Embryonic facial prominence (tissue), 1 donor: ENCODE results near the gene RBM8A.
"Not testable (repeated sequence)": the region's sequence is repeated elsewhere in the genome, so short reads cannot be mapped to it uniquely, and the experiment has no call there.

Experiments
- DNase-seq: peaks from one replicate; pipeline ENCODE4 v3.0.0-alpha.2; 2016; ENCODE audit errors: extremely low spot score

The RBM8A gene

GRCh38 chr1:145956781-145957442 lies 29.6 kb upstream of the RBM8A start:
- DNase-seq, result no peak

GRCh38 chr1:145956361-145956760 lies 29.1 kb upstream of the RBM8A start:
- no peak for DNase-seq

GRCh38 chr1:145955436-145955835 lies 28.2 kb upstream of the RBM8A start:
- no peak for DNase-seq

GRCh38 chr1:145953861-145954260 lies 26.6 kb upstream of the RBM8A start:
- no peak for DNase-seq

- no peak for DNase-seq
Observed at GRCh38 chr1:145952903-145953302, 25.6 kb upstream of the RBM8A start.

- DNase-seq, result no peak
Observed at GRCh38 chr1:145951526-145951925, 24.2 kb upstream of the RBM8A start.

- DNase-seq, result no peak
Observed at GRCh38 chr1:145949219-145949618, 21.9 kb upstream of the RBM8A start.

GRCh38 chr1:145947551-145947950 lies 20.3 kb upstream of the RBM8A start:
- DNase-seq, result no peak

GRCh38 chr1:145946477-145946986 lies 19.2 kb upstream of the RBM8A start:
- DNase-seq, result no peak

- no peak for DNase-seq
Observed at GRCh38 chr1:145944532-145944931, 17.2 kb upstream of the RBM8A start.

GRCh38 chr1:145942871-145943270 lies 15.6 kb upstream of the RBM8A start:
- DNase-seq, result no peak

- DNase-seq, result no peak
Observed at GRCh38 chr1:145942405-145942804, 15.1 kb upstream of the RBM8A start.

- DNase-seq, result no peak
Observed at GRCh38 chr1:145937436-145937835, 10.2 kb upstream of the RBM8A start.

GRCh38 chr1:145936247-145936646 lies 9.0 kb upstream of the RBM8A start:
- DNase-seq, result no peak

- no peak for DNase-seq
Observed at GRCh38 chr1:145935708-145936107, 8.4 kb upstream of the RBM8A start.

- DNase-seq, result not testable (repeated sequence)
Observed at GRCh38 chr1:145932522-145933009, 5.3 kb upstream of the RBM8A start.

- DNase-seq, result no peak
Observed at GRCh38 chr1:145927916-145928643, 796 bp upstream of the RBM8A start.

- DNase-seq, result no peak
Observed at GRCh38 chr1:145926686-145927062, 610 bp downstream of the RBM8A start.

- DNase-seq, result no peak
Observed at GRCh38 chr1:145922266-145922665, 5.0 kb downstream of the RBM8A start.

- DNase-seq, result not testable (repeated sequence)
Observed at GRCh38 chr1:145920297-145920696, 7.0 kb downstream of the RBM8A start.

GRCh38 chr1:145918992-145919939 lies 8.0 kb downstream of the RBM8A start:
- no peak for DNase-seq
